Neural cell (in vitro differentiated cells): Measurements from ENCODE around the gene ACACA. TPM values are rescaled to one million over a fixed set of nuclear protein-coding genes. Genes with fewer than 3 reads are reported as not detected.

ENCODE experiments used
- H2AFZ ChIP-seq: fragments of 200-600, 300-800 bp; sonication (generic), shearing (Covaris generic); 2 replicates; pipeline ENCODE4 v1.6.0; 2014; ENCODE audit warnings: low read depth, mild to moderate bottlenecking, antibody characterized with exemption, low read length, moderate library complexity
- H3F3A ChIP-seq: fragments of 200-600 bp; shearing (Covaris generic); 2 replicates; pipeline ENCODE4 v1.6.1; 2016; ENCODE audit warnings: mild to moderate bottlenecking, moderate library complexity, mixed read lengths, antibody characterized with exemption, low read length; ENCODE audit not compliant: insufficient read depth, poor library complexity, severe bottlenecking
- H3K27ac ChIP-seq: fragments of 200-600, 300-800 bp; sonication (generic), shearing (Covaris generic); 2 replicates; pipeline ENCODE4 v1.5.1; 2014; ENCODE audit warnings: mild to moderate bottlenecking, low read length, moderate library complexity
- H3K27me3 ChIP-seq: fragments of 300-800, 200-600 bp; sonication (generic), shearing (Covaris generic); 2 replicates; pipeline ENCODE4 v1.6.0; 2014; ENCODE audit warnings: mild to moderate bottlenecking, low read depth, low read length, moderate library complexity; ENCODE audit not compliant: insufficient read depth
- H3K36me3 ChIP-seq: fragments of 300-800, 200-600 bp; sonication (generic), shearing (Covaris generic); 2 replicates; pipeline ENCODE4 v1.5.1; 2014; ENCODE audit warnings: mild to moderate bottlenecking, antibody characterized with exemption, low read length, moderate library complexity; ENCODE audit not compliant: insufficient read depth
- H3K4me2 ChIP-seq: fragments of 300-800, 200-600 bp; sonication (generic), shearing (Covaris generic); 2 replicates; pipeline ENCODE4 v1.6.0; 2014; ENCODE audit warnings: mild to moderate bottlenecking, low read length
- H3K4me3 ChIP-seq: fragments of 300-800, 200-600 bp; sonication (generic), shearing (Covaris generic); 2 replicates; pipeline ENCODE4 v1.5.1; 2014; ENCODE audit warnings: mild to moderate bottlenecking, low read length, moderate library complexity
- H3K79me2 ChIP-seq: fragments of 200-600 bp; shearing (Covaris generic); replicated peaks from 2 replicates; pipeline ENCODE4 v1.6.0; 2014; ENCODE audit warnings: mild to moderate bottlenecking, low read length, moderate library complexity; ENCODE audit not compliant: insufficient read depth
- H3K9ac ChIP-seq: fragments of 300-800, 200-600 bp; sonication (generic), shearing (Covaris generic); 2 replicates; pipeline ENCODE4 v1.6.1; 2016; ENCODE audit warnings: mild to moderate bottlenecking, low read length, mixed read lengths
- H3K9me2 ChIP-seq: fragments of 200-600 bp; shearing (Covaris generic); 2 replicates; pipeline ENCODE4 v1.6.1; 2016; ENCODE audit warnings: mild to moderate bottlenecking, low read length, mixed read lengths; ENCODE audit not compliant: insufficient read depth
- H3K9me3 ChIP-seq: fragments of 200-600, 300-800 bp; sonication (generic), shearing (Covaris generic); 2 replicates; pipeline ENCODE4 v1.6.1; 2016; ENCODE audit warnings: mild to moderate bottlenecking, mixed run types, low read length, moderate library complexity, mixed read lengths
- H4K20me1 ChIP-seq: fragments of 200-600 bp; shearing (Covaris generic); 2 replicates; pipeline ENCODE4 v1.6.1; 2016; ENCODE audit warnings: mild to moderate bottlenecking, mixed run types; ENCODE audit not compliant: insufficient read depth
- CTCF ChIP-seq: fragments of 450-650 bp; IDR thresholded peaks from 2 replicates; pipeline ENCODE4 v1.5.1; 2014; ENCODE audit warnings: antibody characterized with exemption, mild to moderate bottlenecking, moderate library complexity; ENCODE audit not compliant: poor library complexity, severe bottlenecking
- EP300 ChIP-seq: fragments of 450-650 bp; conservative IDR thresholded peaks from 2 replicates; pipeline ENCODE4 v1.6.1; 2014; ENCODE audit warnings: antibody characterized with exemption, mild to moderate bottlenecking, moderate library complexity; ENCODE audit not compliant: poor library complexity, severe bottlenecking
- EZH2 ChIP-seq: fragments of 200-600, 300-800 bp; shearing (Covaris generic), sonication (generic); IDR thresholded peaks from 2 replicates; pipeline ENCODE4 v1.6.1; 2014; ENCODE audit warnings: antibody characterized with exemption, low read length, borderline replicate concordance, mild to moderate bottlenecking; ENCODE audit not compliant: insufficient read depth, poor library complexity, severe bottlenecking
- MXI1 ChIP-seq: fragments of 450-650 bp; conservative IDR thresholded peaks from 2 replicates; pipeline ENCODE4 v1.6.1; 2014; ENCODE audit warnings: antibody characterized with exemption, mild to moderate bottlenecking; ENCODE audit not compliant: poor library complexity, severe bottlenecking
- POLR2AphosphoS5 ChIP-seq: IDR thresholded peaks from 2 replicates; pipeline ENCODE4 v1.6.1; 2012
- RAD21 ChIP-seq: fragments of 450-650 bp; conservative IDR thresholded peaks from 2 replicates; pipeline ENCODE4 v1.6.1; 2014; ENCODE audit warnings: antibody characterized with exemption, mild to moderate bottlenecking, moderate library complexity
- REST ChIP-seq: IDR thresholded peaks from 2 replicates; pipeline ENCODE4 v1.6.1; 2012; ENCODE audit warnings: borderline replicate concordance
- SMC3 ChIP-seq: fragments of 450-650 bp; conservative IDR thresholded peaks from 2 replicates; pipeline ENCODE4 v1.6.1; 2014; ENCODE audit warnings: antibody characterized with exemption, mild to moderate bottlenecking, moderate library complexity; ENCODE audit not compliant: poor library complexity
- TAF1 ChIP-seq: IDR thresholded peaks from 2 replicates; pipeline ENCODE4 v1.6.1; 2012; ENCODE audit warnings: low read depth
- polyA plus RNA-seq: library from polyadenylated mRNA; depleted of rRNA; stranded (reverse); fragments of >200 nt; gene quantifications from 2 replicates; pipeline ENCODE4 v1.2.3, GENCODE V29; 2014

ACACA gene
- polyA plus RNA-seq, 1 donor from 2014 or later = 38.4 TPM

GRCh38 chr17:37231887-37232286 lies 174.7 kb downstream of the ACACA start:
- TF ChIP-seq TAF1 = no peak
- no peak for TF ChIP-seq POLR2AphosphoS5
- no peak for TF ChIP-seq RAD21
- TF ChIP-seq EZH2 = no peak
- TF ChIP-seq REST = no peak
- TF ChIP-seq SMC3 = no peak
- no peak for TF ChIP-seq EP300
- no peak for TF ChIP-seq CTCF
- no peak for TF ChIP-seq MXI1
- Histone ChIP-seq H3K4me3 (no peak overlapping the region), H3K9me3 (no peaks in the 10 kb centered on the region), H3K9me2 (no peaks in the 10 kb centered on the region), H3K4me2 (no peak overlapping the region), H3K9ac (no peak overlapping the region), H4K20me1 (no peaks in the 10 kb centered on the region), H3K36me3 (peaks cover 4% of the 10 kb centered on the region), H3K79me2 (no peaks in the 10 kb centered on the region), H3K27me3 (no peaks in the 10 kb centered on the region), H2AFZ (no peak overlapping the region), H3K27ac (peak overlapping the region; percentile 41), H3F3A (no peaks in the 10 kb centered on the region)

GRCh38 chr17:37230633-37231032 lies 176.0 kb downstream of the ACACA start:
- H2AFZ ChIP-seq = no peak overlapping the region
- H3K27ac ChIP-seq = no peak overlapping the region
- no peaks in the 10 kb centered on the region for H4K20me1 ChIP-seq
- H3K36me3 ChIP-seq = peaks cover 4% of the 10 kb centered on the region
- H3F3A ChIP-seq = no peaks in the 10 kb centered on the region
- no peaks in the 10 kb centered on the region for H3K79me2 ChIP-seq
- H3K27me3 ChIP-seq = no peaks in the 10 kb centered on the region
- H3K4me2 ChIP-seq = no peak overlapping the region
- H3K4me3 ChIP-seq = no peak overlapping the region
- H3K9me3 ChIP-seq = no peaks in the 10 kb centered on the region
- H3K9me2 ChIP-seq = no peaks in the 10 kb centered on the region
- H3K9ac ChIP-seq = no peak overlapping the region
- no peak for TF ChIP-seq POLR2AphosphoS5
- no peak for TF ChIP-seq EP300
- TF ChIP-seq REST = no peak
- TF ChIP-seq MXI1 = no peak
- TF ChIP-seq RAD21 = no peak
- TF ChIP-seq EZH2 = no peak
- TF ChIP-seq SMC3 = no peak
- TF ChIP-seq TAF1 = no peak
- no peak for TF ChIP-seq CTCF
